GM23338 (cell line): ENCODE measurements around the gene BPNT1. TPM values are rescaled to one million over a fixed set of nuclear protein-coding genes. Genes with fewer than 3 reads are reported as not detected.

Source experiments
- ATAC-seq: fragments of 200-7000 bp; cut with Tn5 transposase; 3 replicates; pipeline ENCODE4 v1.9.1; 2020
- DNase-seq: peaks from one replicate; pipeline ENCODE4 v3.0.0-alpha.2; 2015; ENCODE audit warnings: low spot score
- H2AFZ ChIP-seq: fragments of 200-600 bp; sonication (generic); 2 replicates; pipeline ENCODE4 v1.8.0; 2016; ENCODE audit warnings: antibody characterized with exemption, mild to moderate bottlenecking, moderate library complexity
- H3F3A ChIP-seq: fragments of 200-600 bp; sonication (generic); replicated peaks from 2 replicates; pipeline ENCODE4 v1.8.0; 2017; ENCODE audit warnings: antibody characterized with exemption, mixed run types, low read depth
- H3K27ac ChIP-seq: fragments of 200-600 bp; sonication (generic); 2 replicates; pipeline ENCODE4 v1.6.1; 2016; ENCODE audit warnings: low read depth
- H3K27me3 ChIP-seq: fragments of 200-600 bp; sonication (generic); 2 replicates; pipeline ENCODE4 v1.8.0; 2016; ENCODE audit warnings: mild to moderate bottlenecking, mixed run types, moderate library complexity; ENCODE audit not compliant: insufficient read depth
- H3K36me3 ChIP-seq: fragments of 200-600 bp; sonication (generic); 2 replicates; pipeline ENCODE4 v1.8.0; 2016; ENCODE audit warnings: mild to moderate bottlenecking; ENCODE audit not compliant: insufficient read depth
- H3K4me1 ChIP-seq: fragments of 200-600 bp; sonication (generic); 2 replicates; pipeline ENCODE4 v1.8.0; 2016; ENCODE audit warnings: mild to moderate bottlenecking, moderate library complexity; ENCODE audit not compliant: insufficient read depth
- H3K4me2 ChIP-seq: fragments of 200-600 bp; sonication (generic); 2 replicates; pipeline ENCODE4 v1.7.1; 2017; ENCODE audit warnings: mixed run types
- H3K4me3 ChIP-seq: fragments of 200-600 bp; sonication (generic); 2 replicates; pipeline ENCODE4 v1.6.1; 2016; ENCODE audit warnings: mixed run types
- H3K79me2 ChIP-seq: fragments of 200-600 bp; sonication (generic); replicated peaks from 2 replicates; pipeline ENCODE4 v1.8.0; 2017; ENCODE audit warnings: mild to moderate bottlenecking; ENCODE audit not compliant: insufficient read depth
- H3K9me2 ChIP-seq: fragments of 200-600 bp; sonication (generic); 2 replicates; pipeline ENCODE4 v1.8.0; 2017; ENCODE audit not compliant: insufficient read depth
- H4K20me1 ChIP-seq: fragments of 200-600 bp; sonication (generic); replicated peaks from 2 replicates; pipeline ENCODE4 v1.8.0; 2017; ENCODE audit warnings: mild to moderate bottlenecking; ENCODE audit not compliant: insufficient read depth
- H3K27ac Mint-ChIP-seq: 2 replicates; pipeline ENCODE4 v1.8.0; 2020; ENCODE audit warnings: inconsistent platforms, mild to moderate bottlenecking, moderate library complexity, mixed read lengths
- H3K27me3 Mint-ChIP-seq: 3 replicates; pipeline ENCODE4 v1.8.0; 2022; ENCODE audit warnings: low read depth, mild to moderate bottlenecking, moderate library complexity, mixed read lengths, inconsistent platforms; ENCODE audit not compliant: insufficient read depth, poor library complexity
- H3K36me3 Mint-ChIP-seq: 3 replicates; pipeline ENCODE4 v1.8.0; 2021; ENCODE audit warnings: low read depth, mild to moderate bottlenecking, inconsistent platforms, moderate library complexity, mixed read lengths
- H3K4me1 Mint-ChIP-seq: 3 replicates; pipeline ENCODE4 v1.8.0; 2020; ENCODE audit warnings: mild to moderate bottlenecking, inconsistent platforms, mixed read lengths
- H3K4me3 Mint-ChIP-seq: 3 replicates; pipeline ENCODE4 v1.8.0; 2021; ENCODE audit warnings: moderate library complexity, mild to moderate bottlenecking, inconsistent platforms, mixed read lengths
- H3K9me3 Mint-ChIP-seq: 3 replicates; pipeline ENCODE4 v1.8.0; 2020; ENCODE audit warnings: moderate library complexity, mild to moderate bottlenecking, inconsistent platforms, mixed read lengths
- EZH2 ChIP-seq: fragments of 200-600 bp; sonication (generic); IDR thresholded peaks from one replicate; pipeline ENCODE4 v1.8.0; 2017; ENCODE audit warnings: antibody characterized with exemption, mild to moderate bottlenecking, low read depth; ENCODE audit not compliant: unreplicated experiment
- EZH2phosphoT487 ChIP-seq: fragments of 200-600 bp; sonication (generic); IDR thresholded peaks from one replicate; pipeline ENCODE4 v1.8.1; 2018; ENCODE audit warnings: antibody characterized with exemption; ENCODE audit not compliant: unreplicated experiment
- JUNB ChIP-seq: IDR thresholded peaks from one replicate; pipeline ENCODE4 v1.6.1; 2016; ENCODE audit warnings: antibody characterized with exemption; ENCODE audit not compliant: unreplicated experiment
- NANOG ChIP-seq: IDR thresholded peaks from 2 replicates; pipeline ENCODE4 v1.6.1; 2016; ENCODE audit warnings: antibody characterized with exemption, borderline replicate concordance
- POLR2AphosphoS5 ChIP-seq: IDR thresholded peaks from 2 replicates; pipeline ENCODE4 v1.6.1; 2016; ENCODE audit warnings: antibody characterized with exemption, low read depth
- STAT1 ChIP-seq: IDR thresholded peaks from one replicate; pipeline ENCODE4 v1.6.1; 2016; ENCODE audit warnings: antibody characterized with exemption; ENCODE audit not compliant: unreplicated experiment
- ZNF114 ChIP-seq: fragments of 250-450 bp; sonication (Bioruptor Pico); IDR thresholded peaks from 2 replicates; pipeline ENCODE4 v1.5.0; 2020; ENCODE audit warnings: mild to moderate bottlenecking, moderate library complexity
- ZNF331 ChIP-seq: fragments of 250-450 bp; sonication (Bioruptor Pico); IDR thresholded peaks from 2 replicates; pipeline ENCODE4 v1.5.0; 2020; ENCODE audit warnings: low read depth, mild to moderate bottlenecking, moderate library complexity
- polyA plus RNA-seq: library from polyadenylated mRNA; unstranded; fragments of >200 nt; fragmentation: Nextera tagmentation; extraction: Ambion mirVana; gene quantifications from 2 replicates; pipeline ENCODE4 v1.2.1, GENCODE V29; 2016
- total RNA-seq: library from RNA; depleted of rRNA; stranded (reverse); fragments of >200 nt; shearing (Covaris generic); gene quantifications from 2 replicates; pipeline ENCODE4 v1.2.3, GENCODE V29; 2014
- TF ChIP-seq, protein P1 (sequence below): fragments of 250-450 bp; sonication (Bioruptor Pico); IDR thresholded peaks from 2 replicates; pipeline ENCODE4 v1.5.0; 2020; ENCODE audit warnings: mild to moderate bottlenecking, moderate library complexity
- TF ChIP-seq, protein P2 (sequence below), 2 experiments: fragments of 200-600 bp in 1 of 2; sonication (generic) in 1 of 2; conservative IDR thresholded peaks; 2 replicates each; pipeline versions ENCODE4 v1.5.1 to v1.6.1; 2016 to 2017; ENCODE audit warnings: antibody characterized with exemption in 2 of 2, low read depth in 2 of 2, mild to moderate bottlenecking in 2 of 2, moderate library complexity in 1 of 2
- TF ChIP-seq, protein P3 (sequence below): IDR thresholded peaks from one replicate; pipeline ENCODE4 v1.6.1; 2018; ENCODE audit warnings: antibody characterized with exemption; ENCODE audit not compliant: unreplicated experiment

Gene BPNT1
- total and polyA plus RNA-seq, 2 experiments from 2014 or later = 9.6 to 17.2 TPM

DNA sequence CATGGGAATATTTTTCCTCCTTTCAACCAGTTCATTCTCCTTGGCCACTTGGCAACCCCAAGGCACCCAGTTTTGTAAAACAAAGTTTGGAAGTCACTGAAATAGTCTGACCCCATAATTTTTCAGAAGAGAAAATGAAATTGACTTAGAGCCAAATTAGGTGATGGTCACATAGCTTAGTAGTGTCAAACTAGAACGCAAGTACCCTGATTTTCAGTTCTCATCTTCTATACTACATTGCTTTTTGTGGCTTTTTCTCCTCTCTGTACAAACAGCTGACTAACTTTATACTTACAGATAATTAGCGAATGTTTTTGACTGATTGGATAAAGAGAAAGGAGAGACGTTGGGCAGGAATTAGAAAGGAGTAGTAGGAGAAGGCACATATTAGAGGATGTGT lies 37.5 kb upstream of the BPNT1 start:
- no peaks in the 10 kb centered on the region for H3K27me3 ChIP-seq
- H3K4me2 ChIP-seq = no peak overlapping the region
- 0 out of 2 replicates have a peak, but pooled peaks cover 3% of the 10 kb centered on the region for H4K20me1 ChIP-seq
- no peaks in the 10 kb centered on the region for H3K9me3 Mint-ChIP-seq
- ATAC-seq = no peak
- H3K27me3 Mint-ChIP-seq = no peaks in the 10 kb centered on the region
- no peak overlapping the region for H3K27ac ChIP-seq
- no peaks in the 10 kb centered on the region; the same call in 1 of the 2 replicates for H3K36me3 ChIP-seq
- TF ChIP-seq, protein P1, sequence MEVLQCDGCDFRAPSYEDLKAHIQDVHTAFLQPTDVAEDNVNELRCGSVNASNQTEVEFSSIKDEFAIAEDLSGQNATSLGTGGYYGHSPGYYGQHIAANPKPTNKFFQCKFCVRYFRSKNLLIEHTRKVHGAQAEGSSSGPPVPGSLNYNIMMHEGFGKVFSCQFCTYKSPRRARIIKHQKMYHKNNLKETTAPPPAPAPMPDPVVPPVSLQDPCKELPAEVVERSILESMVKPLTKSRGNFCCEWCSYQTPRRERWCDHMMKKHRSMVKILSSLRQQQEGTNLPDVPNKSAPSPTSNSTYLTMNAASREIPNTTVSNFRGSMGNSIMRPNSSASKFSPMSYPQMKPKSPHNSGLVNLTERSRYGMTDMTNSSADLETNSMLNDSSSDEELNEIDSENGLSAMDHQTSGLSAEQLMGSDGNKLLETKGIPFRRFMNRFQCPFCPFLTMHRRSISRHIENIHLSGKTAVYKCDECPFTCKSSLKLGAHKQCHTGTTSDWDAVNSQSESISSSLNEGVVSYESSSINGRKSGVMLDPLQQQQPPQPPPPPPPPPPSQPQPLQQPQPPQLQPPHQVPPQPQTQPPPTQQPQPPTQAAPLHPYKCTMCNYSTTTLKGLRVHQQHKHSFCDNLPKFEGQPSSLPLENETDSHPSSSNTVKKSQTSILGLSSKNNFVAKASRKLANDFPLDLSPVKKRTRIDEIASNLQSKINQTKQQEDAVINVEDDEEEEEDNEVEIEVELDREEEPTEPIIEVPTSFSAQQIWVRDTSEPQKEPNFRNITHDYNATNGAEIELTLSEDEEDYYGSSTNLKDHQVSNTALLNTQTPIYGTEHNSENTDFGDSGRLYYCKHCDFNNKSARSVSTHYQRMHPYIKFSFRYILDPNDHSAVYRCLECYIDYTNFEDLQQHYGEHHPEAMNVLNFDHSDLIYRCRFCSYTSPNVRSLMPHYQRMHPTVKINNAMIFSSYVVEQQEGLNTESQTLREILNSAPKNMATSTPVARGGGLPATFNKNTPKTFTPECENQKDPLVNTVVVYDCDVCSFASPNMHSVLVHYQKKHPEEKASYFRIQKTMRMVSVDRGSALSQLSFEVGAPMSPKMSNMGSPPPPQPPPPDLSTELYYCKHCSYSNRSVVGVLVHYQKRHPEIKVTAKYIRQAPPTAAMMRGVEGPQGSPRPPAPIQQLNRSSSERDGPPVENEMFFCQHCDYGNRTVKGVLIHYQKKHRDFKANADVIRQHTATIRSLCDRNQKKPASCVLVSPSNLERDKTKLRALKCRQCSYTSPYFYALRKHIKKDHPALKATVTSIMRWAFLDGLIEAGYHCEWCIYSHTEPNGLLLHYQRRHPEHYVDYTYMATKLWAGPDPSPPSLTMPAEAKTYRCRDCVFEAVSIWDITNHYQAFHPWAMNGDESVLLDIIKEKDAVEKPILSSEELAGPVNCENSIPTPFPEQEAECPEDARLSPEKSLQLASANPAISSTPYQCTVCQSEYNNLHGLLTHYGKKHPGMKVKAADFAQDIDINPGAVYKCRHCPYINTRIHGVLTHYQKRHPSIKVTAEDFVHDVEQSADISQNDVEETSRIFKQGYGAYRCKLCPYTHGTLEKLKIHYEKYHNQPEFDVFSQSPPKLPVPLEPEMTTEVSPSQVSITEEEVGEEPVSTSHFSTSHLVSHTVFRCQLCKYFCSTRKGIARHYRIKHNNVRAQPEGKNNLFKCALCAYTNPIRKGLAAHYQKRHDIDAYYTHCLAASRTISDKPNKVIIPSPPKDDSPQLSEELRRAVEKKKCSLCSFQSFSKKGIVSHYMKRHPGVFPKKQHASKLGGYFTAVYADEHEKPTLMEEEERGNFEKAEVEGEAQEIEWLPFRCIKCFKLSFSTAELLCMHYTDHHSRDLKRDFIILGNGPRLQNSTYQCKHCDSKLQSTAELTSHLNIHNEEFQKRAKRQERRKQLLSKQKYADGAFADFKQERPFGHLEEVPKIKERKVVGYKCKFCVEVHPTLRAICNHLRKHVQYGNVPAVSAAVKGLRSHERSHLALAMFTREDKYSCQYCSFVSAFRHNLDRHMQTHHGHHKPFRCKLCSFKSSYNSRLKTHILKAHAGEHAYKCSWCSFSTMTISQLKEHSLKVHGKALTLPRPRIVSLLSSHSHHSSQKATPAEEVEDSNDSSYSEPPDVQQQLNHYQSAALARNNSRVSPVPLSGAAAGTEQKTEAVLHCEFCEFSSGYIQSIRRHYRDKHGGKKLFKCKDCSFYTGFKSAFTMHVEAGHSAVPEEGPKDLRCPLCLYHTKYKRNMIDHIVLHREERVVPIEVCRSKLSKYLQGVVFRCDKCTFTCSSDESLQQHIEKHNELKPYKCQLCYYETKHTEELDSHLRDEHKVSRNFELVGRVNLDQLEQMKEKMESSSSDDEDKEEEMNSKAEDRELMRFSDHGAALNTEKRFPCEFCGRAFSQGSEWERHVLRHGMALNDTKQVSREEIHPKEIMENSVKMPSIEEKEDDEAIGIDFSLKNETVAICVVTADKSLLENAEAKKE (CRISPR knock-in tag) = no peak
- TF ChIP-seq EZH2 (no peak), ZNF114 (CRISPR knock-in tag) (no peak), EZH2phosphoT487 (no peak), NANOG (no peak), ZNF331 (no peak), POLR2AphosphoS5 (no peak), STAT1 (no peak), JUNB (no peak)
- TF ChIP-seq, protein P2, sequence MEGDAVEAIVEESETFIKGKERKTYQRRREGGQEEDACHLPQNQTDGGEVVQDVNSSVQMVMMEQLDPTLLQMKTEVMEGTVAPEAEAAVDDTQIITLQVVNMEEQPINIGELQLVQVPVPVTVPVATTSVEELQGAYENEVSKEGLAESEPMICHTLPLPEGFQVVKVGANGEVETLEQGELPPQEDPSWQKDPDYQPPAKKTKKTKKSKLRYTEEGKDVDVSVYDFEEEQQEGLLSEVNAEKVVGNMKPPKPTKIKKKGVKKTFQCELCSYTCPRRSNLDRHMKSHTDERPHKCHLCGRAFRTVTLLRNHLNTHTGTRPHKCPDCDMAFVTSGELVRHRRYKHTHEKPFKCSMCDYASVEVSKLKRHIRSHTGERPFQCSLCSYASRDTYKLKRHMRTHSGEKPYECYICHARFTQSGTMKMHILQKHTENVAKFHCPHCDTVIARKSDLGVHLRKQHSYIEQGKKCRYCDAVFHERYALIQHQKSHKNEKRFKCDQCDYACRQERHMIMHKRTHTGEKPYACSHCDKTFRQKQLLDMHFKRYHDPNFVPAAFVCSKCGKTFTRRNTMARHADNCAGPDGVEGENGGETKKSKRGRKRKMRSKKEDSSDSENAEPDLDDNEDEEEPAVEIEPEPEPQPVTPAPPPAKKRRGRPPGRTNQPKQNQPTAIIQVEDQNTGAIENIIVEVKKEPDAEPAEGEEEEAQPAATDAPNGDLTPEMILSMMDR (conservative IDR thresholded peaks at IDR 0.05; ENCODE audit: low read depth in 2 of 2) = no peak
- TF ChIP-seq, protein P3, sequence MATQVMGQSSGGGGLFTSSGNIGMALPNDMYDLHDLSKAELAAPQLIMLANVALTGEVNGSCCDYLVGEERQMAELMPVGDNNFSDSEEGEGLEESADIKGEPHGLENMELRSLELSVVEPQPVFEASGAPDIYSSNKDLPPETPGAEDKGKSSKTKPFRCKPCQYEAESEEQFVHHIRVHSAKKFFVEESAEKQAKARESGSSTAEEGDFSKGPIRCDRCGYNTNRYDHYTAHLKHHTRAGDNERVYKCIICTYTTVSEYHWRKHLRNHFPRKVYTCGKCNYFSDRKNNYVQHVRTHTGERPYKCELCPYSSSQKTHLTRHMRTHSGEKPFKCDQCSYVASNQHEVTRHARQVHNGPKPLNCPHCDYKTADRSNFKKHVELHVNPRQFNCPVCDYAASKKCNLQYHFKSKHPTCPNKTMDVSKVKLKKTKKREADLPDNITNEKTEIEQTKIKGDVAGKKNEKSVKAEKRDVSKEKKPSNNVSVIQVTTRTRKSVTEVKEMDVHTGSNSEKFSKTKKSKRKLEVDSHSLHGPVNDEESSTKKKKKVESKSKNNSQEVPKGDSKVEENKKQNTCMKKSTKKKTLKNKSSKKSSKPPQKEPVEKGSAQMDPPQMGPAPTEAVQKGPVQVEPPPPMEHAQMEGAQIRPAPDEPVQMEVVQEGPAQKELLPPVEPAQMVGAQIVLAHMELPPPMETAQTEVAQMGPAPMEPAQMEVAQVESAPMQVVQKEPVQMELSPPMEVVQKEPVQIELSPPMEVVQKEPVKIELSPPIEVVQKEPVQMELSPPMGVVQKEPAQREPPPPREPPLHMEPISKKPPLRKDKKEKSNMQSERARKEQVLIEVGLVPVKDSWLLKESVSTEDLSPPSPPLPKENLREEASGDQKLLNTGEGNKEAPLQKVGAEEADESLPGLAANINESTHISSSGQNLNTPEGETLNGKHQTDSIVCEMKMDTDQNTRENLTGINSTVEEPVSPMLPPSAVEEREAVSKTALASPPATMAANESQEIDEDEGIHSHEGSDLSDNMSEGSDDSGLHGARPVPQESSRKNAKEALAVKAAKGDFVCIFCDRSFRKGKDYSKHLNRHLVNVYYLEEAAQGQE = no peak
- H3F3A ChIP-seq = no peaks in the 10 kb centered on the region
- no peak for DNase-seq
- no peak overlapping the region for H3K4me3 Mint-ChIP-seq
- no peak overlapping the region for H3K27ac Mint-ChIP-seq
- no peaks in the 10 kb centered on the region; the same call in 1 of the 2 replicates for H3K79me2 ChIP-seq
- peaks cover 7% of the 10 kb centered on the region; the same call in 2 of the 3 replicates for H3K4me1 Mint-ChIP-seq
- no peak overlapping the region for H3K4me3 ChIP-seq
- H3K9me2 ChIP-seq = no peaks in the 10 kb centered on the region
- peaks cover 5% of the 10 kb centered on the region; the same call in 1 of the 2 replicates for H3K4me1 ChIP-seq
- H3K36me3 Mint-ChIP-seq = peaks cover 20% of the 10 kb centered on the region
- no peak overlapping the region for H2AFZ ChIP-seq
